ENCODE measurements around the gene NCOR1. TPM values are rescaled to one million over a fixed set of nuclear protein-coding genes. Genes with fewer than 3 reads are reported as not detected.
A peak's percentile ranks its signal among the peaks of the same experiment; 100 is the strongest.

NCOR1 gene
- total RNA-seq, 1 experiment from 2014 or later = 171 TPM

GRCh38 chr17:16254773-16255400, 39.6 kb upstream of the NCOR1 start:
- no TSS peak for BruUV-seq (replicated peaks)
- H3K4me1 ChIP-seq (replicated peaks; ENCODE audit: insufficient read depth) = peaks cover 8% of the 10 kb centered on the region
- no peaks in the 10 kb centered on the region for H3K9me2 ChIP-seq (ENCODE audit: insufficient read depth)
- H4K20me1 ChIP-seq (ENCODE audit: insufficient read depth) = no peaks in the 10 kb centered on the region
- H3K79me2 ChIP-seq (ENCODE audit: low read depth) = no peaks in the 10 kb centered on the region
- no peaks in the 10 kb centered on the region for H3F3A ChIP-seq (ENCODE audit: insufficient read depth, low read depth)
- H3K27ac ChIP-seq = no peak overlapping the region
- intact Hi-C loops (cut with micrococcal nuclease; ENCODE audit: unreplicated experiment) = no loop called here
- DNase-seq = no peak
- no peaks in the 10 kb centered on the region for H3K36me3 ChIP-seq (ENCODE audit: low read depth)
- H3K9me3 ChIP-seq (ENCODE audit: insufficient read depth, low read depth) = no peaks in the 10 kb centered on the region
- H2AFZ ChIP-seq = no peak overlapping the region
- ChIA-PET POLR2A (ENCODE audit: unreplicated experiment) (no interaction called here), CTCF (no interaction called here)
- TF ChIP-seq EZH2 (IDR thresholded peaks at IDR 0.05; ENCODE audit: low read depth) = no peak
- TF ChIP-seq, protein P1, sequence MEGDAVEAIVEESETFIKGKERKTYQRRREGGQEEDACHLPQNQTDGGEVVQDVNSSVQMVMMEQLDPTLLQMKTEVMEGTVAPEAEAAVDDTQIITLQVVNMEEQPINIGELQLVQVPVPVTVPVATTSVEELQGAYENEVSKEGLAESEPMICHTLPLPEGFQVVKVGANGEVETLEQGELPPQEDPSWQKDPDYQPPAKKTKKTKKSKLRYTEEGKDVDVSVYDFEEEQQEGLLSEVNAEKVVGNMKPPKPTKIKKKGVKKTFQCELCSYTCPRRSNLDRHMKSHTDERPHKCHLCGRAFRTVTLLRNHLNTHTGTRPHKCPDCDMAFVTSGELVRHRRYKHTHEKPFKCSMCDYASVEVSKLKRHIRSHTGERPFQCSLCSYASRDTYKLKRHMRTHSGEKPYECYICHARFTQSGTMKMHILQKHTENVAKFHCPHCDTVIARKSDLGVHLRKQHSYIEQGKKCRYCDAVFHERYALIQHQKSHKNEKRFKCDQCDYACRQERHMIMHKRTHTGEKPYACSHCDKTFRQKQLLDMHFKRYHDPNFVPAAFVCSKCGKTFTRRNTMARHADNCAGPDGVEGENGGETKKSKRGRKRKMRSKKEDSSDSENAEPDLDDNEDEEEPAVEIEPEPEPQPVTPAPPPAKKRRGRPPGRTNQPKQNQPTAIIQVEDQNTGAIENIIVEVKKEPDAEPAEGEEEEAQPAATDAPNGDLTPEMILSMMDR (conservative IDR thresholded peaks at IDR 0.05) = no peak
- no peak overlapping the region for H3K4me2 ChIP-seq
- H3K4me3 ChIP-seq = no peak overlapping the region
- no peaks in the 10 kb centered on the region for H3K27me3 ChIP-seq (ENCODE audit: insufficient read depth, low read depth)

DNA sequence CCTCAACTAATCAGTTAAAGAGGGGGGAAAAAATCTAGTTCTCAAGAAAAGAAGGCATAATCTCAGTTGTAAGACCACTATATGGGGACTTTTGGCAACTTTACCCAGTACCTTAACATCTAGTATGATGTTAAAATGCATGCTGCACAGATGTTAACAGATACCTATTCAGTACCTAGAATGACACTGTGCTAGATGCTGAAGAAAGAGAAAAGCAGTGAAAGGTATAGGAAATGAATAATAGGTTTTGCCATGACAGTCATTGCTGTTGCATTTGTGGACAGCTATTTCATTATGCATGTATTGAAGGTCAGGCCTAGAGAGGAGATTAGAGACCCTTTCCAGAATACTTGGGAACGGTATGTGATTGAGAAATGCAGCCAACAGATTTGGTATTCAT, 36.2 kb upstream of the NCOR1 start:
- no peaks in the 10 kb centered on the region for H3K36me3 ChIP-seq (ENCODE audit: low read depth)
- intact Hi-C loops (cut with micrococcal nuclease; ENCODE audit: unreplicated experiment) = no loop called here
- no peaks in the 10 kb centered on the region for H3K27me3 ChIP-seq (ENCODE audit: insufficient read depth, low read depth)
- DNase-seq = no peak
- ChIA-PET POLR2A (ENCODE audit: unreplicated experiment) (interaction anchor here (0.5 kb wide), 1 partner anchor 17 kb away, joined by 3 read pairs; no protein-coding TSS in a partner anchor), CTCF (interaction anchor here (0.6 kb wide), 1 partner anchor 34 kb away, joined by 4 read pairs; no protein-coding TSS in a partner anchor)
- H3K4me1 ChIP-seq (replicated peaks; ENCODE audit: insufficient read depth) = peaks cover 8% of the 10 kb centered on the region
- no peaks in the 10 kb centered on the region for H3K79me2 ChIP-seq (ENCODE audit: low read depth)
- H3K9me3 ChIP-seq (ENCODE audit: insufficient read depth, low read depth) = no peaks in the 10 kb centered on the region
- no peaks in the 10 kb centered on the region for H3K9me2 ChIP-seq (ENCODE audit: insufficient read depth)
- no peaks in the 10 kb centered on the region for H4K20me1 ChIP-seq (ENCODE audit: insufficient read depth)
- no peak overlapping the region for H3K27ac ChIP-seq
- H2AFZ ChIP-seq = no peak overlapping the region
- H3K4me3 ChIP-seq = no peak overlapping the region
- BruUV-seq (replicated peaks) = no TSS peak
- TF ChIP-seq EZH2 (IDR thresholded peaks at IDR 0.05; ENCODE audit: low read depth) = no peak
- TF ChIP-seq, protein P1 (conservative IDR thresholded peaks at IDR 0.05) = no peak
- no peaks in the 10 kb centered on the region for H3F3A ChIP-seq (ENCODE audit: insufficient read depth, low read depth)
- no peak overlapping the region for H3K4me2 ChIP-seq

GRCh38 chr17:16251043-16251442, 35.7 kb upstream of the NCOR1 start:
- H3K27ac ChIP-seq = peak overlapping the region; percentile 42
- no peaks in the 10 kb centered on the region for H3K9me3 ChIP-seq (ENCODE audit: insufficient read depth, low read depth)
- H4K20me1 ChIP-seq (ENCODE audit: insufficient read depth) = no peaks in the 10 kb centered on the region
- H3F3A ChIP-seq (ENCODE audit: insufficient read depth, low read depth) = no peaks in the 10 kb centered on the region
- POLR2A ChIA-PET (ENCODE audit: unreplicated experiment) = interaction anchor here (0.5 kb wide), 1 partner anchor 16 kb away, joined by 3 read pairs; no protein-coding TSS in a partner anchor
- TF ChIP-seq EZH2 (IDR thresholded peaks at IDR 0.05; ENCODE audit: low read depth) = no peak
- TF ChIP-seq, protein P1 (conservative IDR thresholded peaks at IDR 0.05) = no peak
- no peak for DNase-seq
- BruUV-seq (replicated peaks) = no TSS peak
- H3K27me3 ChIP-seq (ENCODE audit: insufficient read depth, low read depth) = no peaks in the 10 kb centered on the region
- H2AFZ ChIP-seq = no peak overlapping the region
- peaks cover 8% of the 10 kb centered on the region for H3K4me1 ChIP-seq (replicated peaks; ENCODE audit: insufficient read depth)
- no peaks in the 10 kb centered on the region for H3K9me2 ChIP-seq (ENCODE audit: insufficient read depth)
- no peaks in the 10 kb centered on the region for H3K79me2 ChIP-seq (ENCODE audit: low read depth)
- CTCF ChIA-PET = interaction anchor here (0.6 kb wide), 1 partner anchor 35 kb away, joined by 4 read pairs; no protein-coding TSS in a partner anchor
- H3K36me3 ChIP-seq (ENCODE audit: low read depth) = no peaks in the 10 kb centered on the region
- H3K4me3 ChIP-seq = no peak overlapping the region
- no peak overlapping the region for H3K4me2 ChIP-seq
- intact Hi-C loops (cut with micrococcal nuclease; ENCODE audit: unreplicated experiment) = no loop called here
